Esophagus squamous epithelium (tissue), 5 donors: ENCODE results near the gene LEO1. TPM values are rescaled to one million over a fixed set of nuclear protein-coding genes. Genes with fewer than 3 reads are reported as not detected.

ENCODE experiments used
- DNase-seq: peaks from one replicate; lab custom pipeline; 2025; lab: John Stamatoyannopoulos, UW
- H3K27ac ChIP-seq, 4 donors: fragments of 200-600 bp; sonication (generic); one replicate each; pipeline ENCODE4 v1.5.1; 2016 to 2019; ENCODE audit warnings: mild to moderate bottlenecking in 1 of 4
- H3K27me3 ChIP-seq, 4 donors: fragments of 200-600 bp; sonication (generic); 1 replicate in 3 of 4; 2 replicates in 1 of 4; pipeline versions ENCODE4 v1.5.1 to v1.6.0; 2017 to 2021; ENCODE audit warnings: antibody characterized with exemption in 1 of 4
- H3K36me3 ChIP-seq, 3 donors: fragments of 200-600 bp; sonication (generic); one replicate each; pipeline ENCODE4 v1.5.1; 2016 to 2019
- H3K4me1 ChIP-seq, 3 donors: fragments of 200-600 bp; sonication (generic); one replicate each; pipeline ENCODE4 v1.5.1; 2017 to 2019
- H3K4me3 ChIP-seq, 4 donors: fragments of 200-600 bp; sonication (generic); 1 replicate in 3 of 4; 2 replicates in 1 of 4; pipeline ENCODE4 v1.5.1; 2016 to 2019; ENCODE audit warnings: mild to moderate bottlenecking in 2 of 4, moderate library complexity in 1 of 4
- H3K9me3 ChIP-seq, 3 donors: fragments of 200-600 bp; sonication (generic); one replicate each; pipeline ENCODE4 v1.5.1; 2016 to 2019
- CTCF ChIP-seq, 6 experiments: fragments of 450-650 bp in 4 of 6; fragments of 200-600 bp in 2 of 6; sonication (generic) in 2 of 6; IDR thresholded peaks; one replicate each; pipeline ENCODE4 v1.5.1; 2016 to 2019; ENCODE audit warnings: antibody characterized with exemption in 6 of 6, mild to moderate bottlenecking in 4 of 6, moderate library complexity in 4 of 6
- POLR2A ChIP-seq, 4 donors: fragments of 450-650 bp; IDR thresholded peaks; one replicate each; pipeline ENCODE4 v1.6.1; 2017; ENCODE audit warnings: antibody characterized with exemption in 4 of 4, mild to moderate bottlenecking in 4 of 4, moderate library complexity in 3 of 4
- WGBS, 2 donors: methylation state at CpG; one replicate each; pipeline ENCODE4 v1.1.5; 2018; 5-methylcytosine and 5-hydroxymethylcytosine counted together
- intact Hi-C: fragments of 100-400 bp; cut with DNase I; formaldehyde crosslinking; loops from one replicate; pipeline ENCODE4 v1.15.0; 2022
- total RNA-seq, 4 donors: library from RNA; depleted of rRNA; stranded (reverse); fragments of >200 nt; gene quantifications; one replicate each; pipeline ENCODE4 v1.1.0, GENCODE V29; 2016
- donor health status: DM: yes; HTN: yes; CAD: no.

The LEO1 gene
- total RNA-seq, 4 donors from 2014 or later = 23.5 to 38.3 (median 32.4) TPM

GRCh38 chr15:52018693-52019393 lies 47.3 kb upstream of the LEO1 start, which contains the start of gene MAPK6:
Gene MAPK6 (plus strand): TSS chr15:52019219. CDS start chr15:52046461, 27,242 bp downstream.
- peak; percentile 65 for DNase-seq
- Histone ChIP-seq H3K27ac (peak within 1 kb of the TSS; percentile 91 to 100 (median 96)), H3K4me3 (peak within 1 kb of the TSS; percentile 49 to 88 (median 72)), H3K36me3 (no peaks in the 10 kb centered on the region), H3K9me3 (no peaks in the 10 kb centered on the region), H3K4me1 (peaks cover 0 to 45% (median 15%) of the 10 kb centered on the region in 3 donors), H3K27me3 (no peaks in the 10 kb centered on the region)
- TF ChIP-seq CTCF (IDR thresholded peaks at IDR 0.05) (no peak), POLR2A (IDR thresholded peaks at IDR 0.05) (peak in 3 of 4 donors; percentile 89 to 97 (median 91))
- intact Hi-C loops = no loop called here
- 7 to 26% methylated on average over 10 to 24 of the region's 59 CpGs for WGBS, 2 donors

- no peak for TF ChIP-seq CTCF (IDR thresholded peaks at IDR 0.05)
- no peak for TF ChIP-seq POLR2A (IDR thresholded peaks at IDR 0.05)
- WGBS, 2 donors = 87 to 88% methylated on average over 6 to 7 of the region's 7 CpGs
- Histone ChIP-seq H3K9me3 (no peaks in the 10 kb centered on the region), H3K27ac (peak overlapping the region; percentile 91 to 100 (median 96)), H3K27me3 (no peaks in the 10 kb centered on the region), H3K36me3 (no peaks in the 10 kb centered on the region), H3K4me1 (peaks cover 0 to 45% (median 15%) of the 10 kb centered on the region in 3 donors), H3K4me3 (peak overlapping the region in 3 of 4 donors; percentile 71 to 88 (median 72))
- intact Hi-C loops = no loop called here
- no peak for DNase-seq
Observed at GRCh38 chr15:52018244-52018643, 46.7 kb upstream of the LEO1 start.

- Histone ChIP-seq H3K27ac (no peak overlapping the region), H3K4me1 (peaks cover 0 to 45% (median 17%) of the 10 kb centered on the region in 3 donors), H3K27me3 (no peaks in the 10 kb centered on the region), H3K36me3 (no peaks in the 10 kb centered on the region), H3K9me3 (no peaks in the 10 kb centered on the region), H3K4me3 (no peak overlapping the region)
- intact Hi-C loops = no loop called here
- WGBS, 2 donors = 91 to 100% methylated on average over 2 of the region's 2 CpGs
- DNase-seq = no peak
- TF ChIP-seq CTCF (IDR thresholded peaks at IDR 0.05) (no peak), POLR2A (IDR thresholded peaks at IDR 0.05) (no peak)
Observed at GRCh38 chr15:52016316-52016715, 44.7 kb upstream of the LEO1 start.

- TF ChIP-seq CTCF (IDR thresholded peaks at IDR 0.05) = no peak
- TF ChIP-seq POLR2A (IDR thresholded peaks at IDR 0.05) = no peak
- H3K27me3 ChIP-seq = no peaks in the 10 kb centered on the region
- no peak overlapping the region for H3K27ac ChIP-seq
- DNase-seq = no peak
- WGBS, 2 donors = 83 to 100% methylated on average over 1 of the region's 1 CpG
- intact Hi-C loops = no loop called here
- H3K9me3 ChIP-seq = no peaks in the 10 kb centered on the region
- no peaks in the 10 kb centered on the region for H3K36me3 ChIP-seq
- peaks cover 0 to 52% (median 17%) of the 10 kb centered on the region in 3 donors for H3K4me1 ChIP-seq
- no peak overlapping the region for H3K4me3 ChIP-seq
Observed at GRCh38 chr15:52014616-52015015, 43.0 kb upstream of the LEO1 start.

GRCh38 chr15:52013151-52013791 lies 41.7 kb upstream of the LEO1 start:
- Histone ChIP-seq H3K4me1 (peaks cover under 1 to 60% (median 11%) of the 10 kb centered on the region in 3 donors), H3K27me3 (no peaks in the 10 kb centered on the region), H3K4me3 (no peak overlapping the region), H3K36me3 (no peaks in the 10 kb centered on the region), H3K27ac (peak overlapping the region in 2 of 4 donors; percentile 10 to 26), H3K9me3 (no peaks in the 10 kb centered on the region)
- intact Hi-C loops = no loop called here
- DNase-seq = no peak
- TF ChIP-seq POLR2A (IDR thresholded peaks at IDR 0.05) (no peak), CTCF (IDR thresholded peaks at IDR 0.05) (no peak)
- WGBS, 2 donors = 61 to 80% methylated on average over 3 of the region's 3 CpGs
